ENCODE measurements around the gene TMEM150C. TPM values are rescaled to one million over a fixed set of nuclear protein-coding genes. Genes with fewer than 3 reads are reported as not detected.

TMEM150C gene
- total and polyA plus RNA-seq, 2 of the 4 experiments (the other 2 are of a cell fraction), result 0.10 to 0.36 TPM

GRCh38 chr4:82452026-82452425 is 109.8 kb downstream of the TMEM150C start:
- no peak overlapping the region for H2AK5ac ChIP-seq (ENCODE audit: low read depth, low read length)
- in situ Hi-C loops (cut with MboI; ENCODE audit: low sequenced_read_pairs), result no loop called here

More at GRCh38 chr4:82452026-82452425, 109.8 kb downstream of the TMEM150C start:
- Histone ChIP-seq H4K8ac (ENCODE audit: low read depth in 2 of 2, low read length in 2 of 2) (no peak overlapping the region), H4K91ac (ENCODE audit: insufficient read depth, low read depth, low read length) (no peak overlapping the region), H3K4me2 (ENCODE audit: low read depth, low read length) (no peak overlapping the region), H3K23ac (ENCODE audit: low read depth, low read length) (no peak overlapping the region), H2AK9ac (replicated peaks; ENCODE audit: low read depth, low read length, poor library complexity) (no peak overlapping the region), H3K14ac (replicated peaks; ENCODE audit: low read depth, low read length) (no peak overlapping the region), H3K9me1 (ENCODE audit: insufficient read depth, low read length) (no peaks in the 10 kb centered on the region), H3K9ac (ENCODE audit: low read depth, low read length) (no peak overlapping the region), H3K36me3 (ENCODE audit: control insufficient read depth, insufficient read depth, low read length) (peaks cover 20% of the 10 kb centered on the region), H3K4ac (ENCODE audit: low read depth, low read length) (no peak overlapping the region), H3K79me1 (ENCODE audit: low read depth in 1 of 2, low read length in 2 of 2) (peaks cover 22 to 35% of the 10 kb centered on the region in 2 experiments), H2AFZ (replicated peaks; ENCODE audit: low read length, poor library complexity) (no peak overlapping the region), H3K27ac (ENCODE audit: insufficient read depth, low read length) (no peak overlapping the region), H3K27me3 (ENCODE audit: control insufficient read depth, insufficient read depth, low read length) (no peaks in the 10 kb centered on the region), H2BK20ac (ENCODE audit: low read depth, low read length) (no peak overlapping the region), H3K4me3 (ENCODE audit: insufficient read depth, low read depth, low read length) (no peak overlapping the region), H4K5ac (ENCODE audit: low read depth, low read length) (no peak overlapping the region), H2BK120ac (ENCODE audit: low read depth, low read length) (no peak overlapping the region), H3K56ac (ENCODE audit: extremely low read depth, insufficient read depth, low read length) (no peak overlapping the region), H3K4me1 (ENCODE audit: control insufficient read depth, insufficient read depth, low read length) (no peaks in the 10 kb centered on the region), H4K20me1 (ENCODE audit: insufficient read depth, low read length) (peaks cover 4% of the 10 kb centered on the region), H3K9me3 (ENCODE audit: control insufficient read depth, insufficient read depth, low read length) (no peaks in the 10 kb centered on the region), H2BK15ac (ENCODE audit: low read depth, low read length) (no peak overlapping the region), H2BK5ac (ENCODE audit: low read depth, low read length, poor library complexity, severe bottlenecking) (no peak overlapping the region), H3K18ac (ENCODE audit: low read depth, low read length) (no peak overlapping the region)
- no TSS peak for BruUV-seq (replicated peaks)
- dilution Hi-C loops (cut with HindIII; ENCODE audit: low sequenced_read_pairs, unreplicated experiment) (no loop called here), intact Hi-C loops (cut with micrococcal nuclease) (no loop called here)
- TF ChIP-seq MAFK (IDR thresholded peaks at IDR 0.05; ENCODE audit: low read depth, low read length) (no peak), RAD21 (IDR thresholded peaks at IDR 0.05; ENCODE audit: low read length) (no peak), BHLHE40 (IDR thresholded peaks at IDR 0.05; ENCODE audit: low read depth, low read length) (no peak), NFE2L2 (IDR thresholded peaks at IDR 0.05; ENCODE audit: low read depth, low read length) (no peak), POLR2A (IDR thresholded peaks at IDR 0.05; ENCODE audit: low read depth, low read length) (no peak), FOS (IDR thresholded peaks at IDR 0.05; ENCODE audit: low read depth, low read length) (no peak), RCOR1 (IDR thresholded peaks at IDR 0.05; ENCODE audit: insufficient replicate concordance, low read length) (no peak), RFX5 (IDR thresholded peaks at IDR 0.05; ENCODE audit: low read depth, low read length) (no peak), ELK1 (IDR thresholded peaks at IDR 0.05; ENCODE audit: borderline replicate concordance, low read depth, low read length) (no peak), CHD1 (IDR thresholded peaks at IDR 0.05; ENCODE audit: low read depth, low read length) (no peak), SMC3 (IDR thresholded peaks at IDR 0.05; ENCODE audit: low read depth, low read length) (no peak)
- no peak for DNase-seq
- WGBS, 2 experiments (ENCODE audit: extremely low coverage in 2 of 2, insufficient read length in 1 of 2), result 100% methylated on average over 1 of the region's 7 CpGs; no CpG with 5 or more reads in 1 of the 2 experiments
- CTCF ChIA-PET, result interaction anchor here (0.6 kb wide), 1 partner anchor 77 kb away, joined by 3 read pairs; no protein-coding TSS in a partner anchor
- ATAC-seq (ENCODE audit: low read depth), result no peak
- POLR2A ChIA-PET (ENCODE audit: unreplicated experiment), result no interaction called here
